Vagina (tissue), 2 donors: ENCODE data around the gene COL1A2. TPM values are rescaled to one million over a fixed set of nuclear protein-coding genes. Genes with fewer than 3 reads are reported as not detected.

Experiments
- DNase-seq, 2 donors: peaks; one replicate each; pipeline ENCODE4 v3.0.0-alpha.2; 2017; ENCODE audit errors: extremely low spot score in 2 of 2
- H3K27ac ChIP-seq: fragments of 200-600 bp; sonication (generic); one replicate; pipeline ENCODE4 v1.5.1; 2019
- H3K27me3 ChIP-seq: fragments of 200-600 bp; sonication (generic); one replicate; pipeline ENCODE4 v1.5.1; 2019
- H3K36me3 ChIP-seq, 2 donors: fragments of 200-600 bp; sonication (generic); one replicate each; pipeline ENCODE4 v1.5.1; 2017 to 2019
- H3K4me1 ChIP-seq: fragments of 200-600 bp; sonication (generic); one replicate; pipeline ENCODE4 v1.5.1; 2019
- H3K4me3 ChIP-seq, 2 donors: fragments of 200-600 bp; sonication (generic); 1 replicate in 1 of 2; 2 replicates in 1 of 2; pipeline ENCODE4 v1.5.1; 2016 to 2019
- H3K9me3 ChIP-seq: fragments of 200-600 bp; sonication (generic); one replicate; pipeline ENCODE4 v1.5.1; 2019
- CTCF ChIP-seq, 3 experiments: fragments of 450-650 bp in 2 of 3; fragments of 200-600 bp in 1 of 3; sonication (generic) in 1 of 3; IDR thresholded peaks; one replicate each; pipeline ENCODE4 v1.5.1; 2017 to 2019; ENCODE audit warnings: antibody characterized with exemption in 3 of 3, mild to moderate bottlenecking in 2 of 3, moderate library complexity in 2 of 3
- POLR2A ChIP-seq, 2 donors: fragments of 450-650 bp; IDR thresholded peaks; one replicate each; pipeline ENCODE4 v1.6.1; 2017; ENCODE audit warnings: antibody characterized with exemption in 2 of 2, mild to moderate bottlenecking in 2 of 2, moderate library complexity in 2 of 2
- POLR2AphosphoS5 ChIP-seq, 2 donors: sonication (generic); formaldehyde crosslinking; IDR thresholded peaks; one replicate each; pipeline ENCODE4 v1.9.0; 2017; ENCODE audit warnings: antibody characterized with exemption in 2 of 2, mild to moderate bottlenecking in 2 of 2, low read depth in 1 of 2; ENCODE audit not compliant: insufficient read depth in 1 of 2
- intact Hi-C: fragments of 100-400 bp; cut with DNase I; formaldehyde crosslinking; loops from one replicate; pipeline ENCODE4 v1.15.1; 2023
- total RNA-seq: library from RNA; depleted of rRNA; stranded (reverse); fragments of >200 nt; gene quantifications from one replicate; pipeline ENCODE4 v1.2.3, GENCODE V29; 2016

Gene COL1A2
- total RNA-seq, 1 donor from 2014 or later: 199 TPM

GRCh38 chr7:94367949-94368348 lies 26.7 kb upstream of the COL1A2 start:
- H3K36me3 ChIP-seq: no peaks in the 10 kb centered on the region
- H3K27me3 ChIP-seq: no peaks in the 10 kb centered on the region
- H3K4me1 ChIP-seq: peaks cover 30% of the 10 kb centered on the region
- no peak for TF ChIP-seq POLR2AphosphoS5 (IDR thresholded peaks at IDR 0.05; ENCODE audit: insufficient read depth in 1 of 2, low read depth in 1 of 2)
- TF ChIP-seq CTCF (IDR thresholded peaks at IDR 0.05): no peak
- no peak for TF ChIP-seq POLR2A (IDR thresholded peaks at IDR 0.05)
- intact Hi-C loops: no loop called here
- peak overlapping the region in 1 of 2 donors; percentile 11 for H3K4me3 ChIP-seq
- no peak for DNase-seq
- peak overlapping the region; percentile 77 for H3K27ac ChIP-seq
- no peaks in the 10 kb centered on the region for H3K9me3 ChIP-seq

DNA sequence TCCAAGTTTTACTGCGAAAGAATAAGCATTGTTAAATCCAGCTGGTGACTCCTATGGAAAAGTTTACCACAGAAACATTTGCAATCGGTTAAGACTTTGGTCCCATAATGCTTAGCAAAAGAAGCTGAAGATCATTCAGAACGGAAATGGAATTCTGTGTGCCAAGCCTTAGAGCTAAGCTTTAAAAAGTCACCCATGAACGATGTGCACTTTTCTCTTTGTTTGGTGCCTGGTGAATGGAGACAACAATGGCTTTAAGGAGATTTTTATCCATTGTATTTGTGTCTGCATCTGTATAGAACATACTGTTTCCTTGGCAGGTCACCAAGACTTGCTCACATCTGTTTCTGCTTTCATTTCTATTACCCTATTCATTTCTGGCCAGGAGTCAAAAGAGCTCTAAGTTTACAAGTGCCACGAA lies 26.3 kb upstream of the COL1A2 start:
- no peak for DNase-seq
- Histone ChIP-seq H3K4me1 (peaks cover 30% of the 10 kb centered on the region), H3K9me3 (no peaks in the 10 kb centered on the region), H3K27me3 (no peaks in the 10 kb centered on the region), H3K4me3 (peak overlapping the region in 1 of 2 donors; percentile 11), H3K36me3 (no peaks in the 10 kb centered on the region), H3K27ac (peak overlapping the region; percentile 77)
- TF ChIP-seq POLR2AphosphoS5 (IDR thresholded peaks at IDR 0.05; ENCODE audit: insufficient read depth in 1 of 2, low read depth in 1 of 2) (peak in 1 of 2 donors; percentile 19), CTCF (IDR thresholded peaks at IDR 0.05) (no peak), POLR2A (IDR thresholded peaks at IDR 0.05) (no peak)
- intact Hi-C loops: no loop called here

GRCh38 chr7:94374231-94374630 lies 20.5 kb upstream of the COL1A2 start:
- Histone ChIP-seq H3K9me3 (no peaks in the 10 kb centered on the region), H3K4me3 (peak overlapping the region; percentile 27 to 30), H3K4me1 (peaks cover 21% of the 10 kb centered on the region), H3K27ac (peak overlapping the region; percentile 86), H3K36me3 (no peaks in the 10 kb centered on the region), H3K27me3 (no peaks in the 10 kb centered on the region)
- DNase-seq: no peak
- TF ChIP-seq CTCF (IDR thresholded peaks at IDR 0.05): no peak
- peak in 1 of 2 donors; percentile 50 for TF ChIP-seq POLR2A (IDR thresholded peaks at IDR 0.05)
- peak; percentile 49 to 52 for TF ChIP-seq POLR2AphosphoS5 (IDR thresholded peaks at IDR 0.05; ENCODE audit: insufficient read depth in 1 of 2, low read depth in 1 of 2)
- intact Hi-C loops: no loop called here

DNA sequence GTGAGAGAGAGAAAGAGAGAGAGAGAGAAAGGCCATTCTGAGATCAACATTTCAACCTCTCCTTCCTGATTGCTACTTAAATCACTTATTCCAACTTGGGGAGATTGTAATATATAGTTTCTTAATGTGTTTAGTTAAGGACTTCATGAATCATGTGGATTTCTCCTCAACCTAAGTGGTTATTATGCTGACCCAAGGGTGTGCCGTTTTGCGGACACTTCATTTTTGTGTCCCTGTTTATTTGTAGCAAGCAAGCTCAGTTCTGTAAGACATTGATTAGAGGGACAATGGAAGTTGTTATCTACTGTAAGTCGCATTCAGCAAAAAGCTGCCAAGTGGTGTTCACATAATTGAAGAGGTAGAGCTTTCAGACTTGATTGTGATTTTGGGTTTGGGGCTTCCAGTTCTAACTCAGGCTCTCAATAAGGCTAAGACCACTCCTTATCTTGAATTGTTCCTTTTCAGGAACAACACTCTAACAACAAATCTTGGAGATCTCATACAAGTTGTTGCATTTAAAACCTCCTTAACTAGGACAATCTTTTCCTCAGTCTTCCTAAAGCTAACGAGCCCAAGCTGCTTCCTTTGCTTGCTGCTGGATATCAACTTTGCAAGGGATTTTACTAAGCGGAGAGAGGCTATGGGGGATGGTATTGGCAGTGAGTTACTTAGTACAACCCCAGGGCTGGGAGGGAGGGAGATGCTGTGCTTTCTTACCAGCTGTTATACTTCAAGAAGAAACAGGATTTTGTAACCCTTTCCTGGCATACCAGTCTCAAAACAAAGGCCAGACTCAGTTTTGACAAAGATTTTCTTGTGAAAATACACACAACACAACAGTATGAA lies 19.8 kb upstream of the COL1A2 start:
- H3K4me1 ChIP-seq: peaks cover 19% of the 10 kb centered on the region
- H3K4me3 ChIP-seq: peak overlapping the region; percentile 27 to 30
- no peak for DNase-seq
- intact Hi-C loops: no loop called here
- peak overlapping the region; percentile 86 for H3K27ac ChIP-seq
- no peaks in the 10 kb centered on the region for H3K9me3 ChIP-seq
- H3K27me3 ChIP-seq: no peaks in the 10 kb centered on the region
- peak in 1 of 2 donors; percentile 12 for TF ChIP-seq POLR2AphosphoS5 (IDR thresholded peaks at IDR 0.05; ENCODE audit: insufficient read depth in 1 of 2, low read depth in 1 of 2)
- no peak for TF ChIP-seq CTCF (IDR thresholded peaks at IDR 0.05)
- TF ChIP-seq POLR2A (IDR thresholded peaks at IDR 0.05): peak in 1 of 2 donors; percentile 56
- no peaks in the 10 kb centered on the region for H3K36me3 ChIP-seq

GRCh38 chr7:94375691-94376090 lies 19.0 kb upstream of the COL1A2 start:
- Histone ChIP-seq H3K4me1 (peaks cover 14% of the 10 kb centered on the region), H3K4me3 (peak overlapping the region; percentile 27 to 30), H3K27me3 (no peaks in the 10 kb centered on the region), H3K36me3 (no peaks in the 10 kb centered on the region), H3K27ac (peak overlapping the region; percentile 86), H3K9me3 (no peaks in the 10 kb centered on the region)
- TF ChIP-seq POLR2A (IDR thresholded peaks at IDR 0.05) (no peak), CTCF (IDR thresholded peaks at IDR 0.05) (no peak), POLR2AphosphoS5 (IDR thresholded peaks at IDR 0.05; ENCODE audit: insufficient read depth in 1 of 2, low read depth in 1 of 2) (no peak)
- DNase-seq: no peak
- intact Hi-C loops: no loop called here
